ENCODE data around the gene ADGRF3.
"Not testable (repeated sequence)": the region's sequence is repeated elsewhere in the genome, so short reads cannot be mapped to it uniquely, and the experiment has no call there.

ADGRF3 gene

DNA sequence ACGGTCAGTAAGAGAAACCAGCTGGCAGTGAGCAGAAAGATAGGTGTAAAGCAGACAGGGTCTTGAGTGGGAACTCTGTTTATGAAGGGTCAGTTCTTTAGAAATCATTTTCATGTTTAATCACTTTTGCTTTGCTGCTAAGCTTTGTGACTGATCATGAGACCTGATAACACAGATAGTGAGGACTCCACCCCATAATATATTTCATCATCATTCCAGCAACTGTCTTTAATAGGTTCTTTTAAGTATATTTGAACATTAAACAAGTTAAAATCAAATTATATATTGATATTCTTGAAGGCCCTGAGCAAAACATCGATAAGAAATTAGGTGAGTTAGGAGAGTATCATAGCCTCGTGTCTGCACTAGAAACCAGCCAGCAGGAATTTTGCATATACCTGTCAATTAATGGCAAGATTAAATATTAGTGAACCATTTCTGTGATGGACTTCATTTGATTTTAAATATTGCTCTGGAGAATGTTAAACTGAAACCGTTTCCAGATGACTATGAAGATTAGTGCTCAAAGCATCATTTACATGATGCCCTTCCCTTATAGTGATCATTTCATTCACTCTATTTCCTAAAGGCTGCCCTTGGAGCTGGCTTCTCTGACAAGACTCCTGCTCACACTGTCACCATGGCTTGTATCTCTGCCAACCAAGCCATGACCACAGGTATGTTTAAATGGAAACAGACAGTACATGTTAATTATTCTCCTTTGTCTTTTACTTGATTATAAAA lies 69.9 kb downstream of the ADGRF3 start:
- no peak for FAIRE-seq

DNA sequence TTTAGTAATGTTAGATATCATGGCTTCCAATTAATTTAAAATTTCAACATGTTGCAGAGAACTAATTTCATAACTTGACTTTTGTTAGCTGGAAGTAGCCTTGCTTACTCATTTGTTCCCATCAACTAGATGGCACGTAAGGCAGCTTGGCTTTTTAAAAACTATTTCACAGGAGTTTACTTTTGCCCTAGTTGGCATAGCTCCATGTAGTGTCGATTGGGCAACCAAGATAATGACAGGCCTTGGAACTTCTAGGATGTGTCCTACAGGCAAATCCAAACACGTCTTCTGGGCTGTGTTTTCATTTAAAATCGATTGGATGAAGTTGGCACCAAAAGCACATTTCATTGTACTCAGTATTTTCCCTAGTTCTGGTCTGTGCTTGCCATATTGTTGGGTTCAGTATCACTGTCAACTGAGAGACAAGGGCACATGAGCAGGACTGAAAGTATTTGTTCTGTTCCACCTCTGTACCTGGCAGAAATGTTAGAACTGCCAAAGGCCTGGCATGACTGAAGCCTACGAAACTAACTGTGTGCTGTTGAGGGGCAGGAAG lies 72.5 kb downstream of the ADGRF3 start:
- FAIRE-seq, result no peak

DNA sequence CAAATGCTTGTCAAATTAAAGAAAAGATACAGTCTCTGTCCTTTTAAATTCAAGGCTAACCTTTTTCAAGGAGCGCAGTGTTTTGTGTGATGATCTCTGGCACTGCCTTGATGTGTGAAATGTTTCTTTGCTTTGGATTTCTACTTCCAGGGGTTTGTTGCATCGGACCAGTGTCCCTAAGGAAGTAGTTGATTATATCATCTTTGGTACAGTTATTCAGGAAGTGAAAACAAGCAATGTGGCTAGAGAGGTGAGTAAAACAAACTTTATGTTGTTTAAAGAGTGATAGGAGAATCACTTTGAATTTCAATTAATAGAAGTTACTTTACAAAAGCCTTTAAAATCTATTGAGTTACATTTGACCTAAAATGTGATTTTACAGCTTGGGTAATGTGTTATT lies 73.1 kb downstream of the ADGRF3 start:
- no peak for FAIRE-seq

DNA sequence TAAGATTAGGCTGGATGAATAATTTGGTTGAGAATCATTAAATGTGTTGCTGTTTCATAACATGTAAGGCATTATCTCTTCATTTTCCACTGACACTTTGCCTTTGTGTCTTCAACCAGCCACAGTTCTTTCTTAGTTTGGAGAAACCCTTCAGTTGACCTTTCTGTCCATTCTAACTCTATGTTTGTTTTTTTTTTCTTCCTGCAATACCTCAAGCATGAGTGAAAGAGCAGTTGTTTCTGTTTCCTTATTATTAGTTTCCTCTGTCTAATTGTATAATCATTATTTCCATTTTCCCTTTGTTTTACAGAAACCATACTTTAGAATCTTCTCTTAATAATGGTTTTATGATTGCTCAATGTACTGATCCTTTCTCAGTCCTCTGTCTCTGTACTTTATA lies 76.2 kb downstream of the ADGRF3 start:
- FAIRE-seq, result no peak

DNA sequence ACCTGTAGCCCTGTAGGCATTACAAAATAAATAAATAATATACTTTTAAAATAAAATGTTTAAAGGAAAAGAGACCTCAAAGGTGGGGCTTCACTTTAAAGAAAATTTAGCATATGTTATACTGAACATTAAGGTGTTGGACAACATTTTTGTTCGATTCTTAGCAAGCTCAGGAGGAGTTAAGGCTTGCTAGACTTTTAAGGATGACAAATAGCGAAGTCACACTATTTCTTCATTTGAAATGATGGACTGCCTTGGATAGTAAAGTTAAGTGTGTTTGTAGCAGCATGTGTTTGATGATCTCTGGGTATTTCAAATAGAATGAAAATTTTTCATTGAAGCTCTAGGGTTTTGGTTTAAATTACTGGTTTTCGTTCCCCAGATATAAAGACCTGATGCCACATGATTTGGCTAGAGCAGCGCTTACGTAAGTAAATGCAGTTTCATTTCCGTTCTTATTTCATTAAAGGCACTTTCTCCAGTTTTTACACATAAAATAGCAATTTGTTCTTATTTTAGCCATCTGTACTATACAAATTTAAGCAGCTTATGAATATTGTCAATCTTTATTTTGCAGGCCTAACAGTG lies 76.9 kb downstream of the ADGRF3 start:
- FAIRE-seq, result no peak

DNA sequence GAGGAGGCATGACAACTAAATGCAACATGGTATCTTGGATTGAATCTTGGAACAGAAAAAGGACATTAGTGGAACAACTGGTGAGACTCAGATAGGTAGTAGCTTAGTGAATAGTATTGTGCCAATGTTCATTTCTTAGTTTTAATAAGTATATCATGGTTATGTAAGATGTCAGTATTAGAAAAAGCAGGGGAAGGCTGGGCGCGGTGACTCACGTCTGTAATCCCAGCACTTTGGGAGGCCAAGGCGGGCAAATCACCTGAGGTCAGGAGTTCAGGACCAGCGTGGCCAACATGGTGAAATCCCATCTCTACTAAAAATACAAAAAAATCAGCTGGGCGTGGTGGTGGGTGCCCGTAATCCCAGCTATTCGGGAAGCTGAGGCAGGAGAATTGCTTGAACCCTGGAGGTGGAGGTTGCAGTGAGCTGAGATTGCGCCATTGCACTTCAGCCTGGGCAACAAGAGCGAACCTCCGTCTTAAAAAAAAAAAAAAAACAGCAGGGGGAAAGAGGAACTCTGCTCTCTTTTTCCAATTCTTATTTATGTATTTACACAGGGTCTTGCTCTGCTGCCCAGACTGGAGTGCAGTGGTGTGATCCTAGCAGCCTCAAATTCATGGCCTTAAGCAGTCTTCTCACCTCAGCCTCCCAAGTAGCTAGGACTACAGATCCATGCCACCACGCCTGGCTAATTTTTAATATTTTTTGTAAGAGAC lies 77.8 kb downstream of the ADGRF3 start:
- not testable (repeated sequence) for FAIRE-seq

DNA sequence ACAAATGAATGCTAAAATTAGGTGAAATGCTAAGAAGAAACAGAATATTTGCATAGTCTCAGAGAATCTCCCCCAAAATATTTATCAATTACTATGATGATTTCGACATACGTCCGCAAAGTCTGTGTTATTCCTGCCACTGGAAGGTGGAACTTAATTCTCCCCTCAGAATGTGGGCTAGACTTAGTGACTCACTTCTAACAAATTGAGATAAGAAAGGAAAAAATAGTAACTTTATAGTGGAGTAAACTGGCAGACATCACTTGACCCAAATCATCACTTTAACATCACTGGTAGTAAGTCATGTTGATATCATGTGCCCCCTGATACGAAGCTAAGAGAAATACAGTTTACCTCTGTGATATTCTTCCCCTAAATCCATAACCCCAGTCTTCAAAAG lies 78.4 kb downstream of the ADGRF3 start:
- no peak for FAIRE-seq

DNA sequence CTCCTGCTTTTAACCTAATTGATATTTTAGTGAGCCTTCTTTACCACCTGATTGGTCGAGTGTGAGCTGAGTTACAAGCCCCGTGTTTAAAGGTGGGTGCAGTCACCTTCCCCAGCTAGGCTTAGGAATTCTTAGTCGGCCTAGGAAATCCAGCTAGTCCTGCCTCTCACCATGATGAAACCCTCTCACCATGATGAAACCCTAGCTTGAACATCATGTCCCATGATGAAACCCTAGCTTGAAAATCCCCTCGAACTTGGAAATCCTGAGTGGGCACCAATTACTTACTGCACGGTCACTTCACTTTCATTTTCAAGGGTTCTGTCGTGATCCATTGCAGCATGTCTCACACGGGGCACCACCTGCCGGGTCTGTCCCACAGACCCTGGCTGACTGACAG lies 87.8 kb downstream of the ADGRF3 start:
- not testable (repeated sequence) for FAIRE-seq

Measured in islet of Langerhans (tissue), 1 donor.